DOHH2 (cell line): Measurements from ENCODE around the gene NRXN3.

Experiments used
- H3F3A ChIP-seq: fragments of 200-600 bp; sonication (generic), shearing (Covaris generic); 2 replicates; pipeline ENCODE4 v1.6.0; 2016; ENCODE audit warnings: antibody characterized with exemption, mild to moderate bottlenecking; ENCODE audit not compliant: control insufficient read depth, insufficient read depth
- H3K27ac ChIP-seq: fragments of 200-600 bp; sonication (generic); 2 replicates; pipeline ENCODE4 v1.5.1; 2014; ENCODE audit warnings: low read depth, mild to moderate bottlenecking, low read length, moderate library complexity
- H3K27me3 ChIP-seq: fragments of 200-600 bp; sonication (generic); 2 replicates; pipeline ENCODE4 v1.6.1; 2014; ENCODE audit warnings: mild to moderate bottlenecking, low read length, mixed read lengths; ENCODE audit not compliant: control insufficient read depth
- H3K36me3 ChIP-seq: fragments of 200-600 bp; sonication (generic); 2 replicates; pipeline ENCODE4 v1.6.1; 2014; ENCODE audit warnings: mild to moderate bottlenecking, low read length, moderate library complexity, mixed read lengths; ENCODE audit not compliant: control insufficient read depth
- H3K4me1 ChIP-seq: fragments of 200-600 bp; sonication (generic); 2 replicates; pipeline ENCODE4 v1.6.1; 2014; ENCODE audit warnings: mild to moderate bottlenecking, low read length, mixed read lengths; ENCODE audit not compliant: control insufficient read depth
- H3K4me2 ChIP-seq: fragments of 200-600 bp; sonication (generic); 2 replicates; pipeline ENCODE4 v1.6.0; 2014; ENCODE audit warnings: mild to moderate bottlenecking, low read length, moderate library complexity
- H3K4me3 ChIP-seq: fragments of 200-600 bp; sonication (generic); 2 replicates; pipeline ENCODE4 v1.5.1; 2014; ENCODE audit warnings: mild to moderate bottlenecking, low read length, mixed read lengths
- H3K79me2 ChIP-seq: fragments of 200-600 bp; sonication (generic); 2 replicates; pipeline ENCODE4 v1.6.1; 2014; ENCODE audit warnings: mild to moderate bottlenecking, low read length, mixed read lengths; ENCODE audit not compliant: control insufficient read depth
- H3K9me2 ChIP-seq: fragments of 200-600 bp; sonication (generic); replicated peaks from 2 replicates; pipeline ENCODE4 v1.6.1; 2014; ENCODE audit warnings: mild to moderate bottlenecking, low read length, mixed read lengths; ENCODE audit not compliant: control insufficient read depth
- H3K9me3 ChIP-seq: fragments of 200-600 bp; sonication (generic); 2 replicates; pipeline ENCODE4 v1.6.1; 2014; ENCODE audit warnings: antibody characterized with exemption, low read length, mixed read lengths; ENCODE audit not compliant: control insufficient read depth, insufficient read depth
- H4K20me1 ChIP-seq: fragments of 200-600 bp; sonication (generic); 2 replicates; pipeline ENCODE4 v1.6.0; 2014; ENCODE audit warnings: low read depth, mild to moderate bottlenecking, antibody characterized with exemption, low read length, moderate library complexity; ENCODE audit not compliant: control insufficient read depth, insufficient read depth
- CTCF ChIP-seq: fragments of 200-600 bp; sonication (generic); IDR thresholded peaks from one replicate; pipeline ENCODE4 v1.5.1; 2014; ENCODE audit warnings: antibody characterized with exemption, mild to moderate bottlenecking, low read depth, low read length; ENCODE audit not compliant: poor library complexity, severe bottlenecking
- EZH2phosphoT487 ChIP-seq: fragments of 200-600 bp; sonication (generic); IDR thresholded peaks from 2 replicates; pipeline ENCODE4 v1.6.1; 2017; ENCODE audit warnings: borderline replicate concordance, mild to moderate bottlenecking, antibody characterized with exemption, low read length, moderate library complexity, mixed read lengths

Gene NRXN3

DNA sequence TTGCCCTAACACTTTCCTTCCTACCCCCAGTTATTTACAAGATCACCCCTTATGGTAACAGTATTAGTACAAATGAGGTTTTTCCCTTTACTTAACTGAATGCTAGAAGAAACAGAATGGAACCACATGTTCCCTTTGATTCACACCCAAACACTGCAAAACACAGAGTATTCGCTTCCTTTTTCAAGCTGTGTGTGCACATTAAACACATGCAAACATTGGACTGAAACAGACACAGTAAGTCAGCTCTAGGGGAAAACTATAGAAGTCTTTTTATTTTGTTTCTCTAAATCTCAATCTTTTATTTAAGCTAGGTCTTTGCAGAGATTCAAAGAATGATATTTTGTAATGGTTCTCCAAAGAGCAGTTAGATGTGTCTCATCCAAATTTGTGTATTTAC is 1312.7 kb downstream of the NRXN3 start:
- Histone ChIP-seq H3K4me1 (no peaks in the 10 kb centered on the region), H3K27ac (no peak overlapping the region), H3F3A (no peaks in the 10 kb centered on the region), H3K27me3 (no peaks in the 10 kb centered on the region), H3K36me3 (no peaks in the 10 kb centered on the region), H3K4me2 (no peak overlapping the region), H3K9me2 (no peaks in the 10 kb centered on the region), H4K20me1 (no peaks in the 10 kb centered on the region), H3K79me2 (no peaks in the 10 kb centered on the region), H3K9me3 (no peaks in the 10 kb centered on the region), H3K4me3 (no peak overlapping the region)
- TF ChIP-seq CTCF (no peak), EZH2phosphoT487 (no peak)

DNA sequence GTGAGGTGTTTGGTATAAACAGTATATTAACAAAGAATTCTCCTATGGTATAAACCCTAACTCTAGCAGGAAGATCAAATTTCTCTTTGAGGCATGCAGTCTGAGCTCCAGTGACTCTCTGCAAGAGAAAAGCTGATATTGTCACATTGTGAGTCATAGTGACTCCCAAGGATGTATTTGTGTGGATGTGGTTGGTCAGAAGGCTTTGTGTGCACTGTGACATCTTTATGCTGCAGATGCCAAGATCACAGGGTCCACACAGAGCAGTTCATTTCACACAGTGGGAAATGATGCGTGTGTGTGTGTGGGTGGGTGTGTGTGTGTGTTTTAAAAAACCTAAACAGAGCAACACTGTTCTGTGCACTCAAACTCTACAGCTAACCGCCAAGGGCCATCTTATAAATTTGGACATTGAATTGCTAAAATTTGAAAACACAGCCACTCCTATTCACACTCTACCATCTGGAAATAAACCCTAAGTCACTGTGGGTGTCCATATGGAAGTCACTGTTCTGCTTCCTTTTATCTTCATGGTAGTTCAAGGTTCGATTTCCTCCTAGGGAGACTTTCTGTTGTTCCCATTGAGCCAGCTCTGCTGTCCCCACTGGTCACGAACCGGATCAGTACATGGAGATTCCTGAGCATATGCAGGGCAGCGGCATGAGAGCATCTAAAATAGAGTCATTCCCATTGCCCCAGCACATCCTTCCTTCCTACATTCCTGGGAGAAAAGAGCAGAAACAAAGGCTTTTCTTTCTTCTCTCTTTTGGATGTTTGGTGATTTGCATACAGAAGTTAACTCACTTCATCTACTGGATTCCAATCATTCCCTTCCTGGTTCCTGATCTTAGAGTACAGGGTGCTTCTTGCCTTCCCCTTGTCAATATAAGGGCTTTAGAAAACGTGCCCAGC is 1313.6 kb downstream of the NRXN3 start:
- no peaks in the 10 kb centered on the region for H3K79me2 ChIP-seq
- no peaks in the 10 kb centered on the region for H3K9me3 ChIP-seq
- H3K4me3 ChIP-seq, result no peak overlapping the region
- TF ChIP-seq EZH2phosphoT487 (no peak), CTCF (no peak)
- H4K20me1 ChIP-seq, result no peaks in the 10 kb centered on the region
- no peaks in the 10 kb centered on the region for H3F3A ChIP-seq
- H3K9me2 ChIP-seq, result no peaks in the 10 kb centered on the region
- no peaks in the 10 kb centered on the region for H3K36me3 ChIP-seq
- H3K27me3 ChIP-seq, result no peaks in the 10 kb centered on the region
- H3K4me2 ChIP-seq, result no peak overlapping the region
- no peak overlapping the region for H3K27ac ChIP-seq
- H3K4me1 ChIP-seq, result no peaks in the 10 kb centered on the region

GRCh38 chr14:79487632-79488031 is 1317.5 kb downstream of the NRXN3 start:
- H3K9me3 ChIP-seq, result no peaks in the 10 kb centered on the region
- no peak overlapping the region for H3K4me3 ChIP-seq
- no peak for TF ChIP-seq EZH2phosphoT487
- TF ChIP-seq CTCF, result no peak
- H3K79me2 ChIP-seq, result no peaks in the 10 kb centered on the region
- H3K4me1 ChIP-seq, result no peaks in the 10 kb centered on the region
- no peak overlapping the region for H3K4me2 ChIP-seq
- H3K9me2 ChIP-seq, result no peaks in the 10 kb centered on the region
- H3K27me3 ChIP-seq, result no peaks in the 10 kb centered on the region
- no peaks in the 10 kb centered on the region for H4K20me1 ChIP-seq
- no peak overlapping the region for H3K27ac ChIP-seq
- H3F3A ChIP-seq, result no peaks in the 10 kb centered on the region
- H3K36me3 ChIP-seq, result no peaks in the 10 kb centered on the region
